Esophagus muscularis mucosa (tissue), 4 donors: ENCODE measurements around the gene CERCAM. TPM values are rescaled to one million over a fixed set of nuclear protein-coding genes. Genes with fewer than 3 reads are reported as not detected.

ENCODE experiments used
- DNase-seq: peaks from one replicate; pipeline ENCODE4 v3.0.0-alpha.2; 2017; ENCODE audit errors: extremely low spot score
- H3K27ac ChIP-seq, 4 donors: fragments of 200-600 bp; sonication (generic); replicated peaks in 1 of 4; 1 replicate in 3 of 4; 2 replicates in 1 of 4; pipeline ENCODE4 v1.5.1; 2016 to 2019; ENCODE audit warnings: mild to moderate bottlenecking in 1 of 4
- H3K27me3 ChIP-seq, 4 donors: fragments of 200-600 bp; sonication (generic); one replicate each; pipeline versions ENCODE4 v1.5.1 to v1.6.0; 2016 to 2019
- H3K36me3 ChIP-seq, 4 donors: fragments of 200-600 bp; sonication (generic); one replicate each; pipeline ENCODE4 v1.5.1; 2016 to 2019
- H3K4me1 ChIP-seq, 4 donors: fragments of 200-600 bp; sonication (generic); one replicate each; pipeline ENCODE4 v1.5.1; 2016 to 2019
- H3K4me3 ChIP-seq, 4 donors: fragments of 200-600 bp; sonication (generic); 1 replicate in 2 of 4; 2 replicates in 2 of 4; pipeline ENCODE4 v1.5.1; 2016 to 2019; ENCODE audit warnings: mild to moderate bottlenecking in 4 of 4, moderate library complexity in 1 of 4
- H3K9me3 ChIP-seq, 4 donors: fragments of 200-600 bp; sonication (generic); 1 replicate in 3 of 4; 2 replicates in 1 of 4; pipeline ENCODE4 v1.5.1; 2016 to 2019
- EP300 ChIP-seq: sonication (generic); formaldehyde crosslinking; IDR thresholded peaks from one replicate; pipeline ENCODE4 v1.6.1; 2017; ENCODE audit warnings: antibody characterized with exemption
- POLR2A ChIP-seq: fragments of 450-650 bp; IDR thresholded peaks from one replicate; pipeline ENCODE4 v1.6.1; 2017; ENCODE audit warnings: antibody characterized with exemption, moderate library complexity, mild to moderate bottlenecking, low read depth
- POLR2AphosphoS5 ChIP-seq, 2 donors: sonication (generic); formaldehyde crosslinking; IDR thresholded peaks; one replicate each; pipeline ENCODE4 v1.6.1; 2017; ENCODE audit warnings: antibody characterized with exemption in 2 of 2
- WGBS: methylation state at CpG from one replicate; pipeline ENCODE4 v1.1.5; 2018; 5-methylcytosine and 5-hydroxymethylcytosine counted together
- intact Hi-C: fragments of 100-400 bp; cut with DNase I; formaldehyde crosslinking; loops from one replicate; pipeline ENCODE4 v1.15.1; 2023
- total RNA-seq, 4 donors: library from RNA; depleted of rRNA; stranded (reverse); fragments of >200 nt; gene quantifications; one replicate each; pipeline versions ENCODE4 v1.1.0 to v1.2.1, GENCODE V29; 2016
- TF ChIP-seq, protein P1 (sequence below), 3 experiments: fragments of 200-600 bp in 2 of 3; fragments of 450-650 bp in 1 of 3; sonication (generic) in 2 of 3; IDR thresholded peaks; one replicate each; pipeline ENCODE4 v1.5.1; 2017 to 2019; ENCODE audit warnings: antibody characterized with exemption in 3 of 3, mild to moderate bottlenecking in 2 of 3, moderate library complexity in 1 of 3

The CERCAM gene
- total RNA-seq, 4 donors from 2014 or later, result 21.7 to 31.0 (median 27.5) TPM

DNA sequence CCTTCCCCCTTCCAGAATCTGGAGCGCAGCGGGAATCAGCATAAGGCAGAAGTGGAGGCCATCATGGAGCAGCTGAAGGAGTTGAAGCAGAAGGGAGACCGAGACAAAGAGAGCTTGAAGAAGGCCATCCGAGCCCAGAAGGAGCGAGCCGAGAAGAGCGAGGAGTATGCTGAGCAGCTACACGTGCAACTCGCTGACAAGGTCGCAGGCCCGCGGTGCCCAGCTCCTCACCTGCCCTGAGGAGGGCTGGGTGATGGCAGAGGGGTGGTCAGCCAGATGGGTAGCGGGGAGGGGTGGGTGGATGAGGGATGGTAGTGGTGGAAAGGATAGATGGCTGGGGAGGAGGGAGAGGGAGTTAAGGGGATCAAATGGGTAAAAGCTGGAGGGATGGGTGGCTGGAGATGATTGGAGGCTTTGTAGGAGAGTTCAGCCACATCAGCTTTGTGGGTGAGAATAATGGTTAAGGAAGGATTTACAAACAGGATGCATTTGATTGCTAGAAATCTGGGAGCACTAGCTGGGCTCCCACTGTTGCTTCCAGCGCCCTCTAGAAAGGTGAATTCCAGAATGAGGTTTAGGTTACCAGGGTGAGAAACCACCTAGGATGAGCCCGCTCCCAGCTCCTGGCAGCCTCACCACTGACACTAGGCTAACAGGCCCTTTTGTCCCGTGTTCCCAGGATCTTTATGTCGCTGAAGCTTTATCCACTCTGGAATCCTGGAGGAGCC lies 64.2 kb downstream of the CERCAM start:
- H3K36me3 ChIP-seq, result peaks cover 36 to 100% (median 93%) of the 10 kb centered on the region in 4 donors
- DNase-seq, result no peak

DNA sequence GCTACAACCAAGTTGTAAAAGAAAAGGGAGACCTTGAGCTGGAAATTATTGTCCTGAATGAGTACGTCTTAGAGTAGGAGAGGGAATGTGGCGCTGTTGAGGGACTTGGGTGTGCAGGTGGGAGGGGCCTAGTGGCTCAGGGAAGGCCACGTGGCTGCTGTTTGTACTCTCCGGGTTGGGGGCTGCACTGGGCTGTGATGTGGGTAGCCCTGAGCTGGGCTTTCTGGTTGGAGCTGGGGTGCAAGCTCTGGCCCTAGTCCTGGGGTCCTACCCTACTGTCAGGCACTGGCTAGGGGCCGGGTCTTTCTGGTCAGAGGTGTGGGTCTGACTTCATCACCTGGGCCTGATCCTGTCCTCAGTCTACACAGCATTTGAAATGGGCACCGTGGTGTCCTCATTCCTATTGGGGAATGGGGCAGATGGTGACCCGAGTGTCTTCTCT lies 64.8 kb downstream of the CERCAM start:
- Histone ChIP-seq H3K27ac (no peak overlapping the region), H3K9me3 (no peaks in the 10 kb centered on the region), H3K4me3 (no peak overlapping the region), H3K36me3 (peaks cover 36 to 100% (median 90%) of the 10 kb centered on the region in 4 donors), H3K4me1 (no peaks in the 10 kb centered on the region), H3K27me3 (no peaks in the 10 kb centered on the region)
- no peak for DNase-seq
- WGBS, result 89% methylated on average over 6 of the region's 7 CpGs
- TF ChIP-seq EP300 (no peak), POLR2AphosphoS5 (IDR thresholded peaks at IDR 0.05) (no peak), POLR2A (no peak)
- TF ChIP-seq, protein P1, sequence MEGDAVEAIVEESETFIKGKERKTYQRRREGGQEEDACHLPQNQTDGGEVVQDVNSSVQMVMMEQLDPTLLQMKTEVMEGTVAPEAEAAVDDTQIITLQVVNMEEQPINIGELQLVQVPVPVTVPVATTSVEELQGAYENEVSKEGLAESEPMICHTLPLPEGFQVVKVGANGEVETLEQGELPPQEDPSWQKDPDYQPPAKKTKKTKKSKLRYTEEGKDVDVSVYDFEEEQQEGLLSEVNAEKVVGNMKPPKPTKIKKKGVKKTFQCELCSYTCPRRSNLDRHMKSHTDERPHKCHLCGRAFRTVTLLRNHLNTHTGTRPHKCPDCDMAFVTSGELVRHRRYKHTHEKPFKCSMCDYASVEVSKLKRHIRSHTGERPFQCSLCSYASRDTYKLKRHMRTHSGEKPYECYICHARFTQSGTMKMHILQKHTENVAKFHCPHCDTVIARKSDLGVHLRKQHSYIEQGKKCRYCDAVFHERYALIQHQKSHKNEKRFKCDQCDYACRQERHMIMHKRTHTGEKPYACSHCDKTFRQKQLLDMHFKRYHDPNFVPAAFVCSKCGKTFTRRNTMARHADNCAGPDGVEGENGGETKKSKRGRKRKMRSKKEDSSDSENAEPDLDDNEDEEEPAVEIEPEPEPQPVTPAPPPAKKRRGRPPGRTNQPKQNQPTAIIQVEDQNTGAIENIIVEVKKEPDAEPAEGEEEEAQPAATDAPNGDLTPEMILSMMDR (IDR thresholded peaks at IDR 0.05), result no peak
- intact Hi-C loops, result no loop called here

More for the DNA sequence above, 64.2 kb downstream of the CERCAM start:
- no peak overlapping the region for H3K4me3 ChIP-seq
- H3K4me1 ChIP-seq, result no peaks in the 10 kb centered on the region
- intact Hi-C loops, result no loop called here
- no peaks in the 10 kb centered on the region for H3K27me3 ChIP-seq
- no peak overlapping the region for H3K27ac ChIP-seq
- 96% methylated on average over 17 of the region's 17 CpGs for WGBS
- H3K9me3 ChIP-seq, result no peaks in the 10 kb centered on the region
- no peak for TF ChIP-seq EP300
- TF ChIP-seq POLR2A, result no peak
- TF ChIP-seq, protein P1 (IDR thresholded peaks at IDR 0.05), result no peak
- TF ChIP-seq POLR2AphosphoS5 (IDR thresholded peaks at IDR 0.05), result no peak

DNA sequence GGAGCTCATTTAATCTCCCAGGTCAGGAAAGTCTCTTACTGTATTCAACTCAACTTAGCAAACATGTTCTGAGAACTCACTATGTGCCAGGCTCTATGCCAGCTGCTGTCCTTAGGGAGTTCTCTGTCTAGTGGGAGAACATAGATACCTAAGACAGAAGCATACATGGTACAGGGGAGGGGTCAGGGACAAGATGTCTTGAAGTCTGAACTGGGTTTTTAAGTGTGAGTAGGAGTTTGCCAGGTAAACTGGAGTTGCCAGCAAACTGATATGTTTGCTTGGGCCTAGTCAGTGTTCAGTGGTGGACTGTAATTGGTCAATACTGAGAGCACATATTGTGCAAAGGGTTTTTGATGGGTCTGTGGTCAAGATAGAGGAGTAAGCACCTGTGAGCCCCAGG lies 65.5 kb downstream of the CERCAM start:
- no peak for TF ChIP-seq POLR2AphosphoS5 (IDR thresholded peaks at IDR 0.05)
- TF ChIP-seq EP300, result no peak
- TF ChIP-seq, protein P1 (IDR thresholded peaks at IDR 0.05), result no peak
- TF ChIP-seq POLR2A, result no peak
- Histone ChIP-seq H3K4me1 (no peaks in the 10 kb centered on the region), H3K27ac (no peak overlapping the region), H3K4me3 (no peak overlapping the region), H3K9me3 (no peaks in the 10 kb centered on the region), H3K27me3 (no peaks in the 10 kb centered on the region), H3K36me3 (peaks cover 36 to 100% (median 85%) of the 10 kb centered on the region in 4 donors)
- DNase-seq, result no peak
- intact Hi-C loops, result no loop called here

Other genes starting within 250 kb of the CERCAM start
- gene CIZ1, start 229.3 kb upstream of the CERCAM start, total RNA-seq, result 100 to 1,000 TPM in 1 of 4 donors, 10 to 100 TPM in 3; 57.5 to 110 (median 73.2) TPM
- 10 to 100 TPM; 10.9 to 27.0 (median 16.8) TPM for gene DNM1, start 217.5 kb upstream of the CERCAM start, total RNA-seq
- gene GOLGA2, start 144.8 kb upstream of the CERCAM start, total RNA-seq, result 100 to 1,000 TPM in 2 of 4 donors, 10 to 100 TPM in 2; 71.1 to 108 (median 101) TPM
- 10 to 100 TPM; 16.2 to 26.6 (median 21.0) TPM for gene SWI5, start 144.6 kb upstream of the CERCAM start, total RNA-seq
- gene TRUB2, start 98.4 kb upstream of the CERCAM start, total RNA-seq, result 10 to 100 TPM in 1 of 4 donors, 1 to 10 TPM in 3; 5.4 to 13.2 (median 9.5) TPM
- gene COQ4, start 98.0 kb upstream of the CERCAM start, total RNA-seq, result 10 to 100 TPM; 23.3 to 37.6 (median 30.1) TPM
- gene SLC27A4, start 80.3 kb upstream of the CERCAM start, total RNA-seq, result 10 to 100 TPM; 15.8 to 35.6 (median 25.5) TPM
- 10 to 100 TPM; 25.3 to 36.8 (median 28.3) TPM for gene URM1, start 49.5 kb upstream of the CERCAM start, total RNA-seq
- gene ODF2, start 35.1 kb downstream of the CERCAM start, total RNA-seq, result 10 to 100 TPM; 18.1 to 34.3 (median 23.0) TPM
- 10 to 100 TPM; 18.3 to 27.8 (median 20.5) TPM for gene GLE1, start 83.9 kb downstream of the CERCAM start, total RNA-seq
- gene SPTAN1, start 131.7 kb downstream of the CERCAM start, total RNA-seq, result 100 to 1,000 TPM; 204 to 368 (median 348) TPM
- gene DYNC2I2, start 236.0 kb downstream of the CERCAM start, total RNA-seq, result 10 to 100 TPM; 27.8 to 54.8 (median 39.2) TPM